Measurements from ENCODE around the gene PWWP2B.

The PWWP2B gene

DNA sequence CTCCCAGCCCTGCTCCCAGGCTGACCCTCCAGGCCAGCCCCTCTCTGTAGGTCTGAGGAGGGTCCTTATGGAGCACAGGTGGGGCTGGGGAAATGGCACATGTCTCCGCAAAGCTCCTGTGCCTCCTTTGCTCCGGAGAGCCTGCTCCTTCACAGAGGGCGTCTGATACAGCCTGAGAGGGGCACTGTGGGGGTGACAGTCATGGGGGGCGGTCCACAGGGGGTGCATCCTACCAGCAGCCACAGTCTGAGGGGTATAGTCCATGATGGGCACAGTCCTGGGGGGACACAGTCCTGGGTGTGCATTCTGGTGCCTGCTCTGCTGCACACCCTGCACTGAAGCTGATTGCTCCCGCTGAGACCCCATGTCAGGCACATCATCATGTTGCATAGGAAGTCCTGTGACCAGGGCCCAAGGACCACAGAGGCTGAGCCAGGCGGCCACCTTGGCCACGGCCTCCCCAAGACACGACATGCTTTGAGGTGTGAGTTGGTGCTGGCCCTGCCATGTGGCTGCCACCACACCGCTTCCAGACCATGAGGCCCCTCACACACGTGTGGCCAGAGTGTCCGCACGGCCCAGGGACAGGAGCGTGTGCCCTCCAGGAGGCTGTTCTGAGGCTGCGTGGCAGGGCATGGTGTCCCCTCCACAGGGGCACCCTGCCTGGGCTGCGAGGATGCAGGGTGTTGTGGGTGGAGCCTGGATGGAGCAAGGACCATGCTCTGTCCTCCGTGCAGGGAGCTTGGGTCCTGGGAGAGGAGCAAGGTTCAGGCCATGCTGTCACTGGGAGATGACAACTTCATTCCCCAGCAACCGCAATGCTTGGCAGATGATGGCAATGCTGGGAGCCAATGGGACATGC, 59.2 kb downstream of the PWWP2B start:
- Histone ChIP-seq H3K9me3 (ENCODE audit: insufficient read depth, low read length) (no peaks in the 10 kb centered on the region), H3K4me2 (ENCODE audit: low read depth, low read length, poor library complexity, severe bottlenecking) (no peak overlapping the region)
- TF ChIP-seq CTCF (IDR thresholded peaks at IDR 0.05; ENCODE audit: insufficient read depth, low read length, poor library complexity, severe bottlenecking) (no peak), EZH2phosphoT487 (conservative IDR thresholded peaks at IDR 0.05; ENCODE audit: low read length) (no peak)

GRCh38 chr10:132456881-132457280, 59.9 kb downstream of the PWWP2B start:
- Histone ChIP-seq H4K20me1 (ENCODE audit: low read depth, low read length) (no peaks in the 10 kb centered on the region), H3K79me2 (ENCODE audit: insufficient read depth, low read length) (no peaks in the 10 kb centered on the region), H3K9ac (ENCODE audit: low read length) (no peak overlapping the region), H3K9me2 (replicated peaks; ENCODE audit: insufficient read depth, low read length) (no peaks in the 10 kb centered on the region), H3K4me2 (ENCODE audit: low read depth, low read length, poor library complexity, severe bottlenecking) (no peak overlapping the region), H3K9me3 (ENCODE audit: insufficient read depth, low read length) (no peaks in the 10 kb centered on the region), H3K4me3 (ENCODE audit: insufficient read depth, low read length, poor library complexity, severe bottlenecking) (no peak overlapping the region), H3K27ac (ENCODE audit: low read depth, low read length) (no peak overlapping the region), H3F3A (ENCODE audit: insufficient read depth) (no peaks in the 10 kb centered on the region), H2AFZ (ENCODE audit: low read depth, low read length, severe bottlenecking) (no peak overlapping the region), H3K27me3 (ENCODE audit: low read length) (no peaks in the 10 kb centered on the region), H3K36me3 (ENCODE audit: low read length) (no peaks in the 10 kb centered on the region)
- no peak for TF ChIP-seq EZH2phosphoT487 (conservative IDR thresholded peaks at IDR 0.05; ENCODE audit: low read length)
- no peak for TF ChIP-seq CTCF (IDR thresholded peaks at IDR 0.05; ENCODE audit: insufficient read depth, low read length, poor library complexity, severe bottlenecking)

More for the DNA sequence above, 59.2 kb downstream of the PWWP2B start:
- Histone ChIP-seq H4K20me1 (ENCODE audit: low read depth, low read length) (no peaks in the 10 kb centered on the region), H3K4me3 (ENCODE audit: insufficient read depth, low read length, poor library complexity, severe bottlenecking) (no peak overlapping the region), H3K9ac (ENCODE audit: low read length) (no peak overlapping the region), H2AFZ (ENCODE audit: low read depth, low read length, severe bottlenecking) (no peak overlapping the region), H3K79me2 (ENCODE audit: insufficient read depth, low read length) (no peaks in the 10 kb centered on the region), H3K36me3 (ENCODE audit: low read length) (no peaks in the 10 kb centered on the region), H3K27me3 (ENCODE audit: low read length) (no peaks in the 10 kb centered on the region), H3K27ac (ENCODE audit: low read depth, low read length) (no peak overlapping the region), H3F3A (ENCODE audit: insufficient read depth) (no peaks in the 10 kb centered on the region), H3K9me2 (replicated peaks; ENCODE audit: insufficient read depth, low read length) (no peaks in the 10 kb centered on the region)

DNA sequence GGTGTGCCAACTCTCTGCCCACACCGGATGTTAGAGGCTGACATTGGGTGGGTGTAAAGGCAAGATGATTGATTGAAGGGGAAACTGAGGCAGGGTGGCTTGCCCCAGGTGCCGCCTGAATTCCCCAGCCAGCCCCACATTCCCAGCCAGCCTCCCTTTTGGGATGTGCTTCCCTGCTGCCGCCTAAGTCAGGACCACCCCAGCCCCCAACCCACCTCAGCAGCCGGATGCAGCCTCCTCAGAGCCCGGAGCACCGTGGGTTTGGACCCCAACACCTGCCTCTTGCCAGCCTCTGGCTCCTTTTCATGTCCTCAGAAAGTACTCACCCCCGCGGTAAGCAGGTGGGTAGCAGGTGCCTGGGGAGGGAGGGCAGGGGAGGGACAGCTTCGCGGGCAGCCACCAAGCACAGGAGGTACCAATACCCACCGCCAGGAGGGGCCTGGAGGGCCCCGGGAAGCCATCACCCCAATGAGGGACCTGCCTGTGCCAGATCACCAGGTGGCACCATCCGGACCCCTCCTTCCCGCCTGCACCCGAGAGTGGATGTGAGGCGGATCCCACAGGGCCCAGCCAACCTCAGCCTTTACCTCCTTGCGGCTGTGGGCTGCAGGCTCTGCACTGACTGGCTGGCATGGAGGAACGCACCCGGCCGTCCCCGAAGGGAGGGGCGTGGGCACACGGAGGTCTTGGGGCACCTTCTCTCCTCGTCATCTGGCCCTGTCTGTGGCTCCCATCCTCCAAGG, 60.5 kb downstream of the PWWP2B start:
- no peaks in the 10 kb centered on the region for H3K36me3 ChIP-seq (ENCODE audit: low read length)
- H3K4me3 ChIP-seq (ENCODE audit: insufficient read depth, low read length, poor library complexity, severe bottlenecking), result no peak overlapping the region
- no peak overlapping the region for H3K4me2 ChIP-seq (ENCODE audit: low read depth, low read length, poor library complexity, severe bottlenecking)
- no peak overlapping the region for H3K9ac ChIP-seq (ENCODE audit: low read length)
- no peak overlapping the region for H3K27ac ChIP-seq (ENCODE audit: low read depth, low read length)
- no peaks in the 10 kb centered on the region for H3F3A ChIP-seq (ENCODE audit: insufficient read depth)
- H4K20me1 ChIP-seq (ENCODE audit: low read depth, low read length), result no peaks in the 10 kb centered on the region
- TF ChIP-seq EZH2phosphoT487 (conservative IDR thresholded peaks at IDR 0.05; ENCODE audit: low read length), result no peak
- no peak for TF ChIP-seq CTCF (IDR thresholded peaks at IDR 0.05; ENCODE audit: insufficient read depth, low read length, poor library complexity, severe bottlenecking)
- no peaks in the 10 kb centered on the region for H3K9me3 ChIP-seq (ENCODE audit: insufficient read depth, low read length)
- H3K9me2 ChIP-seq (replicated peaks; ENCODE audit: insufficient read depth, low read length), result no peaks in the 10 kb centered on the region
- H3K79me2 ChIP-seq (ENCODE audit: insufficient read depth, low read length), result no peaks in the 10 kb centered on the region
- H2AFZ ChIP-seq (ENCODE audit: low read depth, low read length, severe bottlenecking), result no peak overlapping the region
- H3K27me3 ChIP-seq (ENCODE audit: low read length), result no peaks in the 10 kb centered on the region

Measured in SU-DHL-6 (cell line).